HG03095 (cell line): ENCODE results near the gene PIEZO2.
"Not testable (repeated sequence)": the region's sequence is repeated elsewhere in the genome, so short reads cannot be mapped to it uniquely, and the experiment has no call there.

Experiments
- ATAC-seq: cut with Tn5 transposase; IDR thresholded peaks from one replicate; pipeline ENCODE4 v1.9.1; 2021; ENCODE audit warnings: moderate library complexity; ENCODE audit not compliant: unreplicated experiment

The PIEZO2 gene

DNA sequence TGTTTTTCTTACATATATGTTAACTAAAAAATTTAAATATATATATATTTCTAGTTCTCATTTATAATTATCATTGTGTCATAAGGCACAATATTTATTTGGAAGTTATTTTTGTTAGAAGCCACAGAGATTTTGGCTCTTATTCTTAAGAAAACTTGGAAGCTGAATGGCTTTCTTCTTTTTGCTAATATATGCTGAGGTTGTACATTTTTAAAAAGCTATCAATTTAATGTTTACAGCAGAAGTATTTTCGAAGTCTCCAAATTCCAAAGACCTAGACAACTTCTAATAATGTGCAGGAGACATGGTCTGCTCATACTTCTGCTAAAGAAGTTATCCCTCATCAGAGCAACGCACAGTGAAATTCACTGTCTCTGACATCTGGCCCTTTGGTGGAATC is 3.7 kb upstream of the PIEZO2 start:
- ATAC-seq, result no peak

DNA sequence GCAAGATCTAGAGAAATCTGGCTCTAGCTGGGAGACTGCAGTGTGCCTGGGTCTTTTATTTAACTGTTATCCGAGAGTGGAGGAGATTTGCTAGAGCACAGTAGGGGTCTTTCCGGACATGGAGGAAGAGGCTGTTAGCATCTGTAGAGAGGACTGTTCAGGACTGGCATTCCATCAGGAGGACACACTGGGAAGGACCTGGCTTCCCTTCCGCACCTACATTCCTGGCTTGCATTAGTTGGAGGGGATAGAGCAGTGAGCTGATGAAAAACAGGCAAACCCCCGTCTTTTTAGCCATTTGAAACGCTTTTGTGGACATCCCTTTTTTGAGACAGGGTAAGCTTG is 874 bp upstream of the PIEZO2 start:
- no peak for ATAC-seq

DNA sequence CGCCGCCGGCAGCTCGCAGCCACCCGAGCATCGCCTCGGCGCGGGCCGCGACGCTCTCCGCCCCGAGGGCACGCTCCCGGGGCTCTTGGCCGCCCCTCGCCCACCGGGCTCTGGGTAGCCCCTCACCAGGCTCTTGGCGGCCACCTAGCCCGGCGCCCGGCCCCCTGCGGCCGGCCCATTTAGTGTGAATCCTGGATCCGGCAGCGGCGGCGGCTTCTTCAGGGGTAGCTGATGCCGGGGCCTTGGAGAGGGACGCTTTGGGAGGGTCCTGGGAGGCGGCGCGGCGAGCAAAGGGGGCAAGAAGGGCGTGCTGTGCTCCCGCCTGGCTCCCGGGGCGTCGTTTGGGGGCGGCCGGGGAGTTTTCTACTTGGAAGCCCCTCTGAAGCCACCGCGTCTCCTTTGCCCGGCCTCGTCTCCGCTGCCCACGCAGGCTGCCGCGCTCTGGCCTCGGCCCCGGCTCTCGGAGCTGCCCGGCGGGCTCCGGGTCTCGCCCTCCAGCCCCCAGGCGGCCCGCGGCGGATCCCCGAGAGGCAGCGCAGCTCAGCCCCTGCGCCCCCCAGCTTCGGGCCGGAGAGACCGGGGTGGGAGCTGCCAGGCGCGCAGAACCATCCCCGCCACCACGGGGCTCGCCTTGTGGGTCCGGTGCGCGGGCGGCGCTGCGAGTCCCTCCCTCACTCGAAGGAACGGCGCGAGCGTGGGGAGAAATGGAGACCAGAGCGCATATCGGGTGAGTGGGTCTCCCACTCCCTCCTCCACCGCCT is 509 bp downstream of the PIEZO2 start:
- no peak for ATAC-seq

DNA sequence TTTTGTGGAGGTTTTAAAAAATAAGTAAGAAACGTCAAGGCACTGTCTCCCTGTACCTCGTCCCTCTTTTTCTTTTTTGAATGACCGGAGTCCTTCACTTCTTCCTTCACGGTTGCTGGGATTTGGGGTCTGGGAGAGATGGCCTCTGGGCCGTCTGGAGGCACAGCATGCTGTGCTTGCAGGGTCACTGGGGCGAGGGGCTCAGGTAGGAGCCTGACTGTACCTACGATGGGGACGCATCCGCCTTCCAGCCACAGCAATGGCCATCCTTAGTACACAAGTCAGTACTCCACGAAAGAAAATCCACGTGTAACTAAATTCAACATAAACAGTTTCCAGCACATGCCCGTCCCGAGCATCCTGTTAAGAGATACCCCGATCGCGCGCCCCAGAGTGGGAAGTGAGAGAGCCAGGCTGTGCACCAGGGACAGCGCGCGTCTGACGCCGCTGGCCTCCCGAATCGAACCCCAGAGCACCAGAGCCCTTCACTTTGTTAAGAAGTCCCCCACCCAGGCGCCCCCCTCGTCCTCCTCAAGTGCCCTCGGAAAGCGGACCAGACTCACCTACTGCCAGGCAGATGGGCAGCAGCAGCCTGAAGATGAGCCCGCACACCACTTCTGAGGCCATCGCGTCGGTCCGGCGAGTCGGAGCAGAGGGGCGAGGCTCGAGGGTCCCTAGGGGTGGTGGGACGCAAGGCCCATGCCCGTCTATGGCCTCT is 1.2 kb downstream of the PIEZO2 start:
- no peak for ATAC-seq

DNA sequence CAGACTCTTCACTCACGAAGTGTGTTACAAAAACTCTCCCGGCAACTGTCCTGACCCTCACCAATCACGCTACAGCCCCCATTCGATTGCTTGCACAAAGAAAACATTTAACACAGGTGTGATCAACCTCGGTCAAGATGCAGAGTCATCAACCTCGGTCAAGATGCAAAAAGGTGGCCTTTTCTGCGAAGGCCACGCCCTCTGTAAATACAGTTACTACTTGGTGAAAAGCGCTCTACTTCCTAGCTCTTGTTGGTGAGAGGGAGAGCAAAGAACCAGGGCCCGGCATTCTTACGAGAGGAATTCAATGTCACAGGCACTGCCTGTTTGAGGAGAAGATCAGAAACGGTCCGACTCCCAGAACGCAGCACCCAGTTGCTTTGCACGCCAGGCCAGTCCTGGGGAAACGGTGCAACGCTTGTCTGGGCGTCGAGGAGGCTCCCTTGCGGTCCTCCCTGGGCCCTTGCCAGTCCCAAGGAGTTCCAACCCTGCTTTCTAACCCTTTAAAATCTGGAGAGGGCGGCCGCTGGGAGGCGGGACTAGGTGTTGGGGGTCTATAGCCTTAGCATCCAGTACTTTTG is 1.9 kb downstream of the PIEZO2 start:
- ATAC-seq, result no peak

DNA sequence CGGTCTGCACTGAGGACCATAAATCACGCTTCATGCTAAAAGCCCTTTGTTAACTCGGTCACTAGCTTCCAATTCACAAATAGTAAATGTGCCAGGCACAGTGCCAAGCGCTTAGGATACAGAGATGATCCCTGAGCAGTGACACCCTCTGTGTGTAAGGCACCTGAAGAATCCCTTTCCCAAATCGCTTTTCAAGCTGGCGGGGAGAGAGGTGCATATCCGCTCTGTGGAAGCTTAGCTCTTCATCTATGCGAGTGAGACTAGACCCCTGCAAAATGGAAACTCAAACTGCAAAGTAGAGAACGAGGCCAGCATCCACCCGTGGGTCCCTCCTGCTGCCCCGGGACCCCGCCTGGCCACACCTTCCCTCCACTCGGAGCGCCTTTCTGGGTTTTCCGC is 2.4 kb downstream of the PIEZO2 start:
- no peak for ATAC-seq

DNA sequence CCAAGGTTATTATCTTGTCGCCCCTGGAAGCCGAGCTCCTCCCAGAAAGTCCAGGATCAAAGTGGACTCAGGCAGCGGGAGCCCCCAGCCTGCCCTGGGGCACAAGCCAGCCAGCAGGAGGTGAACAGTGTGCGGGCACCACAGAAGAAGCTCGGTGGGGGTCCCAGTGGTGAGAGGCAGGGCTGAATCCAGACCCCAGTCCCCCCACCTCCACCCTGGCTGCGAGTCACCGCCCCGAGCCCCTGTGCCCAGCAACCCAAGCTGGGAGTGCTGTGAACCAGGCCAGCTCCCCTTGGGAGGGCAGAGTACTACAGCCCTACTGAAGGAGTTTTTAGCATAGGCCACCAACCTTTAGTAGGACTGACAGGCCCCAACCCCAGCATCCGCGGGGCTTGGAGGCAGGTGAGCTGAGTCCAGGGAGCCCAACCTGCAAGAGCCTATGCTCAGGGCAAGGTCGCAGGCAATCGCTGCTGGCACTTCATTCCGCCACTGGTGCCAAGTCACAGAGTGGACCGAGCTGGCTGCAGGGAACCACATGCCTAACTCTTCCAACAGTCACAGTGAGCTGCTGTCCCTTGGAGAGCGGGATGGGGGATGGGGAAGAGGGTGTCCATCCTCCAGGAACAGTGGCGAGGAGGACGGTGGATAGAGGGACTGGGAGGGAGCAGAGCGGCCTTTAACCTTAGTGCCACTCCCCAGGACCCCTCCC is 3.0 kb downstream of the PIEZO2 start:
- no peak for ATAC-seq

DNA sequence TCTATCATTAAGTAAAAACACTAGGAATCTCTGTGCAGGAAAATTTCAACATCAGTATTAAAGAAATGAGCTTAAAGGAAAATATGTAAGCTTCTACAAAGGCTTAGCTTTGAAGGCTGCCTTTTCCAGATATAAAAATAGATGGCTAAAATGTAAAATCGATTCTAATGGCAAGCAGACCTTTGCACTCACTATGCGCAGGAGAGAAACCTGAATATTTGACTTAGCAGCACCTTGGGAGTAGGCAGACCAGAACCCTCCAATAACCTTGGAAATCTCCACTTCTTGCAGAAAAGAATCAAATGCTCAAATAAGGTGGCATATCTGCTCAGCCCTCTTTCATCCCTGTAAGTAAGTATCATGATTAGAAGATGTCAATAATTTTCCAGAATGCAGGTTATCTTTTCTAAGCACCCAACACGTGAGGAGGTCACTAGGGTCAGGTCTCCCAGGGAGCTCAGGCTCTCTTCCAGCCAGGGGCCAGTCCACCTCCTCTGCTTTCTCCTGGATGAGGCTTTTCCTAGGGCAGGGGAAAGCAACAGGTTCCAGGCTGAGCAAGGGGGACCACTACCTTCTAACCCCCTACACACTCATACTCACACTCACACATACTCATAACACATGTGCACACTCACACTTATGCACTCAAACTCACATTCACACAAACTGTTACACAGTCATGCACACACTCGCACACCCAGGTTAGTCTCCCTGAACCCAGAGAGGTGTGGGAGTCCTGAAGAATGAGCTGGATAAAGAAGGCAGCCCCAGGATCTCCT is 3.8 kb downstream of the PIEZO2 start:
- no peak for ATAC-seq

DNA sequence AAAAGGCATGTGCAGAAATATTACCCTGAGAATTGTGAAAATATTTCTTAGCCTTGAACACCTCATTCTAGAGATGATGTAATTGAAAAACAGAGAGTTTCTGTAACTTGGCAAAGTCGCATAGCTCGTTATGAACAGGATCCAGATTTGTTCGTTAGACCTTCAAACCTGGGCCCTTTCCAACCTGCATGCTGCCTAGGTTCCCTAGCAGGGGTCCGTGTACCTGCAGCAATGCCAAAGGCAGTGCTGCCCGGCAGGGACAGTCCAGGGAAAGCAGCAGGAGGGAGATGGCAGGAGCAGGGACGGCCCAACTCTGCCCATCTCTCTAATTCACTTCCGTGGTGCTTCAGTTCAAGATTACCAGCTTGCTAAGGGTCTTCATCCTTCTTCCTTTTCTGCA is 12.0 kb downstream of the PIEZO2 start:
- no peak for ATAC-seq

DNA sequence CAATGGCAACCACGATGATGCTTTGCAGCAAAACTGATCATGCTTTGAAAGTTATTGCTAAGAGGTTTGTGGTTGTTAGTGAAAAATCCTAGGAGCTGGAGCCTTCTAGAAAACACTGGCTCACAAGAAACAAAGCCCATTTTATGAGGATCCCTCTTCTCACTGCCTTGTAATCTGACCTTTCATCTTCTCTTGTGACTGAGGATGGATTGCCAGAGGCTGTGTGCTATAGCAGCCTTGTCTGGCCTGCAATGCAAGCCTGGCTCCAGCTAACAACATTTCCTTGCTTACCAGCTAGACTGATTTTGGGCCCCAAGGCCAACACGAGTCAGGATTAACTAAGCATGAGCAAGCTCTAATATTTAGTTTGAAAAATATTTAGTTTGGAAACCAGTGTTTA is 13.1 kb downstream of the PIEZO2 start:
- no peak for ATAC-seq

DNA sequence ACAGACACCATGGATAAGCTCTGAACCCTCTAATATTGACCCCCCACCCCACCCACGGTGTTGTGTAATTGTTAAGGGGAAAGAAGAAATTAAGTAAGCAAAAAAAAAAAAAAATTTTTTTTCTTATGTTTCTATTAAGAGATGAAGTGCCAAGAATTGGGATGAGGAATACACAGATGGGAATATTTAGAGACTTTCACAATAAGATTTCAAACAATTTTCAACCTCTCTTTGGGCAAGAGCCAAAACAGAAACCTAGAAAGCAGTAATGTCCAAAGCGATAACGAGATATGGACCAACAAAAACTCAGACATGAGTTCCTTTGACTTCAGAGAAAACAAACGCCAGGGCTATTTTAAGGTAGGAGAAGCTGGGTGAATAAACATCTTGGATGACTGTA is 14.4 kb downstream of the PIEZO2 start:
- no peak for ATAC-seq

DNA sequence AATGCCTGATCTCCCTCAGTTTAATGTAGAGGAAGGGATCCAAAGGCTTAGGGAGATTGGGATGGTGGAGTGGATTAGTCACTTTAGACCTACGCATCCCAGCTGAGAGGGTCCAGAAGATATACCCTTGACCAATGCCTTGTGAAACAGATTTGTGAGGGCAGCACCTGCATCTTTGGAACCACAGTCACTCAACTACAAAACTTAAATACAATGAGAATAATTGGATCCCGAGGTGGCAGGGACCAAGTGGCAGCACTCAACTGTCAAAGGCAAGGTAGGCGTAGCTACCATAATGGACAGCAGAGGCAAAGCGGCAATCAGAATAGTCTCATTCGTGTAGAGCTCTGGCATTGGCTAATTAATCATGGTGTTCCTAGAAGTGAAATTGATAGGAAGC is 20.3 kb downstream of the PIEZO2 start:
- ATAC-seq, result not testable (repeated sequence)

DNA sequence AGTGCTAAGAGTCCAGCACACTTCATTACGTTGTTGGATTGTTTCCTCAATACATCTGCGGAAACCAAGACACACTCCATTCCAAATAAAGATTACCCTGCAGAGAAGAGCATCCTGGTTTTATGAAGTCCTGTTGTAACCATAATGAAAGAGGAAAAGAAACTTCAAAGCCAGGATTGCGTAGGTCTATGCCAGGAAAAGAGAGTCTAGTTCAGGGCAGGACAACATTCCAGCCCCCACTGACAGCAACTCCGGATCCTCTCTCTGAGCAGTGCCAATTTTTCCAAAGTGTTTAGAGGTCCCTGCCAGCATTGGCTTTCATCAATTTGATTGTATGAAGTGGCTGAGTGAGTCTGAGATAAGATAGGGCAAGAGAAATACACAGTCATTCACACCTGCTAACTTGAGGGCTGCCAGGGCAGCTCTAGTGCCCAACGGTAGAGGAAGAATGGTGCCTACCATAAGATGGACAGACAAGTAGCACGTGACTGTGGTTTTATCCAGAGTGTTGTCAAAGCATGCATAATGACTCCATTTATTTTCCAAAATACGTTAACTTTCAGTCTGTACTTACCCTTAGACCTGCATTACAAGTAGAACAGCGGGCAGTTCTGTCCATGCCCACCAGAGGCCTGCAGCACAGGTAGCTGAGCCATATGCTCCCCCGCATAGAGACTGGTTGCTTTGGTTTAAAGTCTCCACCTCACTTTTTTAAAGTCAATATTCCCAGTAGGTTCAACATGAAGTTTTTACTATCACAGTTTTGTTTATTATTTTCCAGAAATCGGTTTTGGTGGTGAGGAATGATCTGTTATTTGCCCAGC is 23.7 kb downstream of the PIEZO2 start:
- no peak for ATAC-seq

DNA sequence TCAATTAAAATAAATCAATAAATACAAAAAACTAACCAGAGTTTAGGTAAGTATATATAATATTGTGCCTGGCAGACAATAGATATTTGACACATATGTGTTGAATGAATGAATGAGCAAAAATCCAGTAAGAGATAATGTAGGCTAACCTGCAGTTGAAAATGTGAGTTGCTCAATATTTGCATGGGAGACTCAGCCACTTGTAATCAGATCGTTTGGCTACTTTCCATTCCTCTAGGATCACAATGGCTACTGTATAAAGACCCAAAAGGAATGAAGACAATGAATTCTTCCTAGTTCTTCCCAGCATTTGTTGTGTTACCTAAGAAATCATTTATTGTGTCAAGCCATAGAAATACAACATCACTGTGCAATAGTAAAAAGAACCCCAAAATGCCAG is 25.3 kb downstream of the PIEZO2 start:
- ATAC-seq, result no peak

DNA sequence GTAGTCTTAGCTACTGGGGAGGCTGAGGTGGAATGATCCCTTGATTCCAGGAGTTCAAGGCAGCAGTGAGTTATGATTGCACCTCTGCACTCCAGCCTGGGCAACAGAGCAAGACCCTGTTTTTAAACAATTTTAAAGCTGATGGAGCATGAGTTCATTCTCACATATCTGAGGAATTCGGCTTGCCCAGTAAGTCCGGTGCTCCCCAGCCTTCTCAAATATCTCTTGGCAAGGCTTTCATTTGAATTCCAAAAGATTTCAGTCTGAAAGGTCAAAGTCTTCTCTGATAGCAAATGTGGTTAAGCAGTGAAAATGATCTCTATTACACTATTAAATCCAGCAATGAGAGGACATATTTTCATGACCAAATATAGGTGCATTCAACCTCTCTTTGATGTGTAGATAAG is 27.9 kb downstream of the PIEZO2 start:
- no peak for ATAC-seq

DNA sequence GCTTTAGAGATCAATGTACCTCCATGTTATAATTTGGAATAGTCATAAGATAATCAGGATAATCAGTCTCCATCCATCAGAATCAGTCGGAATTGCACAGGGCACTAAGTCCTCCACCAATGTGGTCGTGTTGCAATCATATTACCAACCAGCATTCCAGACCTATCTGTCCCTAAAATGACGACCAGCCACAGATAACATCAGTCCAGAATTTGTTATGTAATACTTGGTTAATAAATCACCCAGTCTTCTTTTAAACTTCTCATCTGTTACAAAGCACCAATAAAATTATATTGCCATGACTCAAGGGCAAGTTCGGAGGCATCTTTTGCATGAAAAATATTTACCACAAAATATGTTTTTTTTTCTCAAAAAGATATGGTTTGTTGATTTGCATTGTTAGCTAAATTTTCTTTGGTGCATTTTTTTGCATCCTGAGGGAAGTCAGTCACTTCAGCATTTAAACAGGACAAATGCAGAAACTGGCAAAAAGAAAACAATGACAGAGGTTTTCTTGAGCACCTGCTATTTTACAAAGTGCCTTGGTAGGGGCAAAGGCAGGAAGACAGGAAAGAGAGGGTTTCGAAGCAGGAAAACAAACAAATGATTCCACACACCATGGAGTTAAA is 29.3 kb downstream of the PIEZO2 start:
- no peak for ATAC-seq

DNA sequence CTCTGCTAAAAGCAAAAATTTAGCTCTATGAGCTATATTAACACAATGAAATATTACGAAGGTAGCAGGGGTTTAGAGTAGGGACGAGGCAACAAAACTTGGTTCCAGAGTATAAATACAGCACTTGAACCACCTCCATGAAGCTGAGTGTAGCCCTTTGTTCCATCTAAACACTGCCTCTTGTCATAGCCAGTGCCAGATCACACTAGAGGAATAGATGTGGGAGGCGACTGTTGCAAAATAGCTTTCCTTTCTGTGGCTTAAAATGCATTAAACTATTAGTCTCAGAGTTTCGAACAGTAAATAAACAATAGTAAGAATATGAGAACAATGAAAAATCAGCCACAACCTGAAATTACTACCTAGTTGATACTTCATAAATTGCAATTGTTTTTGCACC is 29.8 kb downstream of the PIEZO2 start:
- no peak for ATAC-seq

DNA sequence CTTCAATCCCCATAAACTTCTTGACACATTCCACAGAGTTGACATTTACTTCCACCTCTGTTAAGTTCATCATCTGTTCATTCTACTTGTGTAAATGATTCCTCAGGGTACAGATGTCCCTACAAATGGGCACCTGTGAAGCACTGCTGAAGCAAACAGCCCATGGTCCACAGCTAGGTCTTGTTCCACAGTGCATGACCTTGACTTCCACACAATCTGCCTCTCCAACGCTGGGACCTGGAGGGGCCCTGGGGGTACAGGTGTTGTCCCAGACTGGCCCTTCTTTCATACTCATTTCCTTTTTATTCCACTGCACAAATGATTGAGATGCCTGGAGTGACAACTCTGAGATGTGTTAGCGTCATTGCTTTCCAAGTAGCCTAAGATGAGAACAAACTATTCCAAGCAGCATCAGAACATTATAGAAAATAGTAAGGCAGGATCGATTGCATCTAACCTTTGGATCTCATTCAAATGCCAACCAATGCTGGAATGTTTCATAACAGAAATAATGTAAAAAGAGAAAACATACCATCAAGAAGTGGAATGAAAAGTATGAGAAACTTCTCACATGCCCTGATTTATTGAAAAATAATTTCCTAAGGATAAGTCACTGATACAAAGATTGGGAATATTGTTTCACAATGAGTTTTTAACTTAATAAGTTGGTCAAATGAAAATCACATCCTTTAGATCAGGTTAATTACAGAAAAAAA is 31.2 kb downstream of the PIEZO2 start:
- no peak for ATAC-seq

DNA sequence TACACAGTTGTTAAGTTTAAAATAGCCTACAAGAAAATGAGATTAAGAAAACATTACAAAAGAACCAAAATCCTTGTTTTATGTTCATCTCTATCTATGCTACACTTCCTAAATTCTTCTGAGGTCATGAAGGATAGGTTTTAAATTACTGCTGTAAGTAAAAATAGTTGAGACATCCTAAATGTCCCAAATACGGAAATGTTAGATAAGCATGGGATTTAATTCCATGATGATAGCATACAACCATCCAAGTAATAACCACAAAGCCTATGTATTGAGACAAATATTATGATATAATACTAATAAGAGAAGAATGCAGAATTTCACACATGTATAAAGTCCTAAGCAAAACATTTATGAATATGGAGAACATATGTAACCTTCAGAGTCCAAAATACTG is 34.1 kb downstream of the PIEZO2 start:
- no peak for ATAC-seq
